ENCODE data around the gene AKT3.

DNA sequence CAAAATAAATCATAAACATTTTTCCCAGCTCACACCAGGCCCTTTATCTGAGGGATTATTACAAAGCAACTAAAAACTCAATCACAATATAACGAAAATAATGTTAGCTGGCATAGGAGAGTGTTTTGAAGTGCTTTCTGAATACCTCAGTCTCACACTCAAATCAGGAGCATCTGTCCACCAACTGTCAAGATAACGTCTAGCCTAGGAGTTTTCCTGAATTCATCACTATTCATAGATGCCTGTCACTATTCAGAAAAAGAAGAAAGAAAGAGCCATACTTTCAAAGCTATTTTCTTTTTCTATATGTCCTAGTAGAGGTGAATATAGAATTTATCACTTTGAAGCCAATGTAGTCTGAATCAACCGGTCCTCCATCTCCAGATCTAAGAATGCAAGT, 127.0 kb downstream of the AKT3 start:
- TF ChIP-seq POLR2A (IDR thresholded peaks at IDR 0.05; ENCODE audit: low read length) (no peak), JUN (IDR thresholded peaks at IDR 0.05) (no peak), SMC3 (IDR thresholded peaks at IDR 0.05) (no peak), EP300 (IDR thresholded peaks at IDR 0.05) (no peak)
- TF ChIP-seq, protein P1, sequence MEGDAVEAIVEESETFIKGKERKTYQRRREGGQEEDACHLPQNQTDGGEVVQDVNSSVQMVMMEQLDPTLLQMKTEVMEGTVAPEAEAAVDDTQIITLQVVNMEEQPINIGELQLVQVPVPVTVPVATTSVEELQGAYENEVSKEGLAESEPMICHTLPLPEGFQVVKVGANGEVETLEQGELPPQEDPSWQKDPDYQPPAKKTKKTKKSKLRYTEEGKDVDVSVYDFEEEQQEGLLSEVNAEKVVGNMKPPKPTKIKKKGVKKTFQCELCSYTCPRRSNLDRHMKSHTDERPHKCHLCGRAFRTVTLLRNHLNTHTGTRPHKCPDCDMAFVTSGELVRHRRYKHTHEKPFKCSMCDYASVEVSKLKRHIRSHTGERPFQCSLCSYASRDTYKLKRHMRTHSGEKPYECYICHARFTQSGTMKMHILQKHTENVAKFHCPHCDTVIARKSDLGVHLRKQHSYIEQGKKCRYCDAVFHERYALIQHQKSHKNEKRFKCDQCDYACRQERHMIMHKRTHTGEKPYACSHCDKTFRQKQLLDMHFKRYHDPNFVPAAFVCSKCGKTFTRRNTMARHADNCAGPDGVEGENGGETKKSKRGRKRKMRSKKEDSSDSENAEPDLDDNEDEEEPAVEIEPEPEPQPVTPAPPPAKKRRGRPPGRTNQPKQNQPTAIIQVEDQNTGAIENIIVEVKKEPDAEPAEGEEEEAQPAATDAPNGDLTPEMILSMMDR (IDR thresholded peaks at IDR 0.05): no peak

Data from A549 (cell line).